HG03378 (cell line): ENCODE results near the gene EFNA5.

Experiments
- ATAC-seq: cut with Tn5 transposase; IDR thresholded peaks from one replicate; pipeline ENCODE4 v1.9.1; 2021; ENCODE audit warnings: mild to moderate bottlenecking, moderate library complexity; ENCODE audit not compliant: unreplicated experiment

The EFNA5 gene

GRCh38 chr5:107554776-107555424 lies 115.8 kb downstream of the EFNA5 start:
- no peak for ATAC-seq

GRCh38 chr5:107553117-107553555 lies 117.6 kb downstream of the EFNA5 start:
- no peak for ATAC-seq

- ATAC-seq: no peak
Observed at GRCh38 chr5:107551088-107551487, 119.6 kb downstream of the EFNA5 start.

- ATAC-seq: no peak
Observed at GRCh38 chr5:107549567-107549966, 121.2 kb downstream of the EFNA5 start.

GRCh38 chr5:107548477-107548876 lies 122.3 kb downstream of the EFNA5 start:
- no peak for ATAC-seq

GRCh38 chr5:107546719-107547118 lies 124.0 kb downstream of the EFNA5 start:
- no peak for ATAC-seq

- ATAC-seq: no peak
Observed at GRCh38 chr5:107545486-107545885, 125.3 kb downstream of the EFNA5 start.

GRCh38 chr5:107544967-107545366 lies 125.8 kb downstream of the EFNA5 start:
- ATAC-seq: no peak

GRCh38 chr5:107544476-107544875 lies 126.3 kb downstream of the EFNA5 start:
- ATAC-seq: no peak

- ATAC-seq: no peak
Observed at GRCh38 chr5:107543868-107544267, 126.9 kb downstream of the EFNA5 start.

GRCh38 chr5:107542831-107543231 lies 127.9 kb downstream of the EFNA5 start:
- ATAC-seq: no peak

- ATAC-seq: peak; percentile 55
Observed at GRCh38 chr5:107542428-107542827, 128.3 kb downstream of the EFNA5 start.

GRCh38 chr5:107541400-107541799 lies 129.3 kb downstream of the EFNA5 start:
- no peak for ATAC-seq

- ATAC-seq: no peak
Observed at GRCh38 chr5:107539726-107540330, 130.9 kb downstream of the EFNA5 start.

GRCh38 chr5:107538805-107539445 lies 131.8 kb downstream of the EFNA5 start:
- ATAC-seq: no peak

- ATAC-seq: no peak
Observed at GRCh38 chr5:107538331-107538730, 132.4 kb downstream of the EFNA5 start.

GRCh38 chr5:107535849-107536248 lies 134.9 kb downstream of the EFNA5 start:
- no peak for ATAC-seq

GRCh38 chr5:107533910-107534876 lies 136.5 kb downstream of the EFNA5 start:
- ATAC-seq: no peak

- no peak for ATAC-seq
Observed at GRCh38 chr5:107532916-107533315, 137.8 kb downstream of the EFNA5 start.

- ATAC-seq: no peak
Observed at GRCh38 chr5:107532169-107532878, 138.4 kb downstream of the EFNA5 start.
